GM12801 (cell line): ENCODE data around the gene ZBTB8OS.

ENCODE experiments used
- TF ChIP-seq, protein P1 (sequence below): IDR thresholded peaks from one replicate; pipeline ENCODE4 v1.5.1; 2011; ENCODE audit warnings: control low read depth; ENCODE audit not compliant: insufficient read length; ENCODE audit errors: extremely low read depth

Gene ZBTB8OS

DNA sequence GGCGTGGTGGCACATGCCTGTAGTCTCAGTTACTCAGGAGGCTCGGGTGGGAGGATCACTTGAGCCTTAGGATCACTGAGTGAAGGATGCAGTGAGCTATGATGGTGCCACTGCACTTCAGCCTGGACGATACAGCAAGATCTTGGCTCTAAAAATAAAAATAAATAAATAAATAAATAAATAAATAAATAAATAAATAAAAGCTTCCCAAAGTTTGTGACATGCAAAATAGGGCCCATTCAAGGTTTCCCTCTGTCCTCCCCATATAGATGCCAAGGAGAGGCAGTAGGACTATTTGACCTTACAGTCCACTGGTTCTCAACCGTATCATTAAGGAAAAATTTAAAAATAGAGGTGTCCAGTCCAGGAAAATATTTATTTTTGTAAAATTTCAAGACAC lies 41.2 kb downstream of the ZBTB8OS start:
- TF ChIP-seq, protein P1, sequence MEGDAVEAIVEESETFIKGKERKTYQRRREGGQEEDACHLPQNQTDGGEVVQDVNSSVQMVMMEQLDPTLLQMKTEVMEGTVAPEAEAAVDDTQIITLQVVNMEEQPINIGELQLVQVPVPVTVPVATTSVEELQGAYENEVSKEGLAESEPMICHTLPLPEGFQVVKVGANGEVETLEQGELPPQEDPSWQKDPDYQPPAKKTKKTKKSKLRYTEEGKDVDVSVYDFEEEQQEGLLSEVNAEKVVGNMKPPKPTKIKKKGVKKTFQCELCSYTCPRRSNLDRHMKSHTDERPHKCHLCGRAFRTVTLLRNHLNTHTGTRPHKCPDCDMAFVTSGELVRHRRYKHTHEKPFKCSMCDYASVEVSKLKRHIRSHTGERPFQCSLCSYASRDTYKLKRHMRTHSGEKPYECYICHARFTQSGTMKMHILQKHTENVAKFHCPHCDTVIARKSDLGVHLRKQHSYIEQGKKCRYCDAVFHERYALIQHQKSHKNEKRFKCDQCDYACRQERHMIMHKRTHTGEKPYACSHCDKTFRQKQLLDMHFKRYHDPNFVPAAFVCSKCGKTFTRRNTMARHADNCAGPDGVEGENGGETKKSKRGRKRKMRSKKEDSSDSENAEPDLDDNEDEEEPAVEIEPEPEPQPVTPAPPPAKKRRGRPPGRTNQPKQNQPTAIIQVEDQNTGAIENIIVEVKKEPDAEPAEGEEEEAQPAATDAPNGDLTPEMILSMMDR: no peak

DNA sequence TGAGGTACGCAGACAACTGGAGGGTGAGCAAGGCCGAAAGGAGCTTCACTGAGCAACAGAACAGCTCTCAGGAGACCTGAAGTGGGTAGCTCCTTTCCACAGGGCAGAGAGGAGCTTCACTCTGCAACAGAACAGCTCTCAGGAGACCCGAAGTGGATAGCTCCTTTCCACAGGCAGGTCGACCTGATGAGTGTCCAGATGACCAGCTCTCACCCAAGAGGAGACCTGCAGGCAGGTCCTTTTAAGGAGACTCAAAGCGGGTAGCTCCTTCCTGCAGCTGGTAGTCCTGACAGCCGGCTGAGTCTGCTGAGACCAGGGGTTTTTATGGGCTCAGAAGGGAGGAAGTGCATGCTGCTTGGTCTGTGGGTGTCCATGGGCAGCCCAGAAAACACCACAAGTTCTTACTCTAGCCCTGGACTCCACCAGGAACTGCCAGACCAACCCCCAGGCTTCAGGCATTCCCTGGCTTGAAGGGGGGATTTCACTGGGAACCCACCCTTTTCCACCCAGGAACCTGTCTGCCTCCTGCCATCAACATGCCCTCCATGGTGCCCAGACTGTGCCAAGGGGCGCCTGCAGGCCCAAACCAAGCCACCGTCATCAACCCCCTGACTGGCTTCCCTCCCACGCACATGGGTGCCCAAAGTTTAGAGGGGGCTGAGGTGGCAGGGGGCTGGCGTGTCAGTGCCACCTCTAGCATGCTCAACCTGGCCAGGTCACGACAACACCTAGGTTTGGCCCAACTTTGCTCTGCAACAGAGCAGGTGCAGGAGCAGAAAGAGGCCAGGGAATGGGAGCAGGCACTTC lies 43.6 kb downstream of the ZBTB8OS start:
- TF ChIP-seq, protein P1: no peak

DNA sequence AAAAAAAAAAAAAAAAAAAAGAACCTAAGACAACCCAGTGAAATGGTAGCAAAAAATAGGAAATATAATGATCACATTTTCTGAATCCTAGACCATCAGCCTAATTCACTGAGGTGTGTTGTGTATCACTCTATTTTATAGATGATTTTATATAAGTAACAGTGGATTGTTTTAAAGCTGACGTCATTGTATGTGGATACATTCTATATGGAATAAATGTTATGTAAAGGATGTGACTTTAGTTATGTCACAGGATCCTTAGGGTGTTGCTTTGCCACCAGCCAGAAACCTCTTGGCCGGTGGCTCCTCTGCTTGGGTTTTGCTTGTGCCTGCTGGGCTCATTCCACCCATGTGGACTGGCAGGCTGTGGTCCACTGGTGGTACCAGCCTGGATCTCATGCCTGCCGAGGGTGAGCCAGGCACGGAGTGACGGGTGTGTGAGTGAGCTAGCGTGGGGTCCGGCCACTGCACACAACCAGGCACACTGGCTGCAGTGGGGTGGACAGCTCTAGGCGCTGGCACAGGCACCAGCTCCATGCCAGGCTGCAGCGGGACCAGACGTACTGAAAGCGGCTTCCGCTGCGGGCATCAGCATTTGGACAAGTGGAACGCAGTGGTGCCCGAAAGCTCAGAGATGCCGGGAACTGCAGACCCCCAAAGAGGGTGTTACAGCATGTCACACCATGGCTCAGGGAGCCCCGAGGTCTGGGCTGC lies 44.5 kb downstream of the ZBTB8OS start:
- TF ChIP-seq, protein P1: no peak

DNA sequence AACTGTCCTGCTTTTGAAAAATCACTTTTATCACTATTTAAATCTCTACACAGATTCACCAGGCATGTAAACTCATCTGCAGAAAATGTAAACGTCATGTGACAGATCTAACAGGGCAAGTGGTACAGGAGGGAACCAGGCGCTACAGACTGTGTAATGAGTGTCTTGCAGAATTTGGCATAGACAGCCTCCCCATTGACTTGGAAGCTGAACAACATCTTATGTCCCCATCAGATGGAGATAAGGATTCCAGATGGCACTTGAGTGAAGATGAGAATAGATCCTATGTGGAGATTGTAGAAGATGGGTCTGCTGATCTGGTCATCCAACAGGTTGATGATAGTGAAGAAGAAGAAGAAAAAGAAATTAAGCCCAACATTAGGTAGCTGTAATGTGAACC lies 50.3 kb downstream of the ZBTB8OS start:
- TF ChIP-seq, protein P1: no peak

DNA sequence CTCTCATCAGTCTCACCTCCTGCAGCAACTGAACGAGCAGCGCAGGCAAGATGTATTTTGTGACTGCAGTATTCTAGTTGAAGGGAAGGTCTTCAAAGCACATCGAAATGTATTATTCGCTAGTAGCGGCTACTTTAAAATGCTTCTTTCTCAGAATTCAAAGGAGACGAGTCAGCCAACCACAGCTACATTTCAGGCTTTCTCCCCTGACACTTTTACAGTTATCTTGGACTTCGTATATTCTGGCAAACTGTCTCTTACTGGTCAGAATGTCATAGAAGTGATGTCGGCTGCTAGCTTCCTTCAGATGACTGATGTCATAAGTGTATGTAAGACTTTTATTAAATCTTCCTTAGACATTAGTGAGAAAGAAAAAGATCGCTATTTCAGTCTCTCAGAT lies 57.4 kb downstream of the ZBTB8OS start:
- TF ChIP-seq, protein P1: no peak

DNA sequence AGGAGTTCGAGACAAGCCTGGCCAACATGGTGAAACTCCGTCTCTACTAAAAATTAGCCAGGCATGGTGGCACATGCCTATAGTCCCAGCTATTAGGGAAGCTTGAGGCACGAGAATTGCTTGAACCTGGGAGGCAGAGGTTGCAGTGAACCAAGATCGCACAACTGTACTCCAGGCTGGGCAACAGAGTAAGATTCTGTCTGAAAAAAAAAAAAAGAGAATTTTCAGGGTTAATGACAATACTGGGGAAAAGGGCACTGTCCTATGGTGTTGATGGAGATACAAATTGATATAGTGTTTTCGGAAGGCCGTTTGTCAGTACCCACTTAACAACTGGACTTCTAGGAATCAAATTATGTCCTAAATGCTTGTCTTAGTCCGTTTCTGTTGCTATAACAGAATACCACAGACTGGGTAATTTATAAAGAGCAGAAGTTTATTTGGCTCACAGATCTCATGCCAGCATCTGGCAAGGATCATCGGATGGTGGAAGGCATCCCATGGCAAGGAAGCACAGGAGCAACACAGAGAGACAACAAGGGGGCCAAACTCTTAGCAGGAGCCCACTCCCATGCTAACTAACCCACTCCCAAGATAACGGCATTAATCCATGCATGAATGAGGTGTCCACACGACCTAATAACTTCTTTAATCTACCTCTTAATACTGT lies 69.9 kb downstream of the ZBTB8OS start:
- TF ChIP-seq, protein P1: no peak
